ENCODE measurements around the gene TP63.
"Not testable (repeated sequence)": the region's sequence is repeated elsewhere in the genome, so short reads cannot be mapped to it uniquely, and the experiment has no call there.

TP63 gene

DNA sequence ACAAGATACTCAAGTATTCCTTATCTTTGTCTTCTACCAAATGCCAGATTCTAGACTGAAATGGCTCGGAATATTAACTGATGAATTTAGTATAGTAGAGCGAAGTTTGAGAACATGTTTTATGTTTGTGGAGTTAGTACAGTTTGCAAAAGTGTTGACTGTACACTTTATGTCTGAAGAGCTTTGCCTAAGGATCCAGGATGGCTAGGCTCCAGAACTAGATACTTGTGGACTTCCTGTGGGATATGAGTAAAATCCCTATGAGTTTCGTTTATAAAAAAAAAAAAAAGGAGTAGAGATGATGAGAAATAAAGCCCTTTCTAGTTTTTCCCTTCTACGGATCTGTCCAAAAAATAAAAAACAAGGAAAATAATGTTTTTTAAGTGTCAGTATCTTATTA lies 96.7 kb downstream of the TP63 start:
- no peak for DNase-seq

DNA sequence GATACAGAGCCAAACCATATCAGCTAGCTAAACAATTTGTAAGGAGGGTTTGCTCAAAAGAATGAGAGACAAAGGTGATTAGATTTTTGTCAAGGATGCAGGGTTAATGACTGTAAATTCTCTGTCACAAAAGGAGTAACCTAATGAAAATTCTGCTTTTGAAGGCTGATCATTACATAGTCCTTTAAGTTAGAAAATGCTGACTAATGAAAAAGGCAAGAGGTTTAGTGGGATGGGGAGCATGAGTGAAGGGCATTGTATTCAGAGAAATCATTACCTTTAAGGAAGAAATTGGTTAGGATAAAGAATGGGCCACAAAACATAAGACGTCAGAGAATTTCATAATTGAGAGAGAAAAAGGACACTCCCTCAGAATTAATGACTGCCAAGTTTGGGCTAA lies 97.7 kb downstream of the TP63 start:
- no peak for DNase-seq

DNA sequence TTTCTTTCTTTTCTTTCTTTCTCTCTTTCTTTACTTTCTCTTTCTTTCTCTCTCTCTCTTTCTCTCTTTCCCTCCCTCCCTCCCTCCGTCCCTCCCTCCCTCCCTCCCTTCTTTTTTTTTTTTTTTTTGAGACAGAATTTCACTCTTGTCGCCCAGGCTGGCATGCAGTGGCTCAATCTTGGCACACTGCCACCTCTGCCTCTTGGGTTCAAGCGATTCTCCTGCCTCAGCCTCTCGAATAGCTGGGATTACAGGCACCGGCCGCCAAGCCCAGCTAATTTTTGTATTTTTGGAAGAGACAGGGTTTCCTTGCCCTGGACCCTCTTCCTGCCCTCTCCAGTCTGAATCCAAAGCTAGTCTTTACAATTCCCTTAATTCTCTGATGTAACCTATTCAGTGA lies 102.9 kb downstream of the TP63 start:
- DNase-seq, result no peak

DNA sequence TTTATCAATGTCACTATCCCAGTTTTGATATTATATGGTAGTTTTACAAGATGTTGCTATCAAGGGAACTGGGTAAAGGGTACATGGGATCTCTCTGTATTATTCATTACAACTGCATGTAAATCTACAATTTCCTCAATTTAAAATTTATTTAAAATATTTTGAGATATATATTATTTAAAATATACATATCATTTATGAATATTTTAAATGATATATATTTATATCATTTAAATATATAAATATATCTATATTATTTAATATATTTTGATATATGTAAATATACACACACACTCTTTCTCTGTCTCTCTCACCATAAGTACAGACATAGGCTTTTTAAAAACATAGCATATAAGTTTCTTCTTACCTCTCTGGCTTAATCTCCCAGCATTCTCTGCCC lies 104.7 kb downstream of the TP63 start:
- no peak for DNase-seq

DNA sequence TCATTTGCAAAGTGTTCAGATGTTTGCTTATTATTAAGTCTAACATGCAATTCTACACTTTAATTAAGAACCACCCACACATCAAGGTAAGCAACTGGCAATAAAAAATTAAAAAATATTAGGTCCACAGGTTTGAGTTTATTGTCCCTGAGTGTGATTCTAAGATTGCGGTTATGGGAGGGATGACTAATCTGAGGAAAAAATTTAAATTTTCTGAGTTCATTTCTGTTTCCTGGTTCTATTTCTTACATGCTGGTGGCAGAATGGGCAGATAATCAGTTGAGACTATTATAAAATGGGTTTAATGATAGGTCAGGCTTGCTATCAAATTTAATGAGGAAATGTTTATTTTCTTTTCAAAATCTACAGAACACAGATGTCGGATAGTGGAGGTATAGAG lies 105.9 kb downstream of the TP63 start:
- DNase-seq, result peak in 1 of 5 experiments; percentile 11

DNA sequence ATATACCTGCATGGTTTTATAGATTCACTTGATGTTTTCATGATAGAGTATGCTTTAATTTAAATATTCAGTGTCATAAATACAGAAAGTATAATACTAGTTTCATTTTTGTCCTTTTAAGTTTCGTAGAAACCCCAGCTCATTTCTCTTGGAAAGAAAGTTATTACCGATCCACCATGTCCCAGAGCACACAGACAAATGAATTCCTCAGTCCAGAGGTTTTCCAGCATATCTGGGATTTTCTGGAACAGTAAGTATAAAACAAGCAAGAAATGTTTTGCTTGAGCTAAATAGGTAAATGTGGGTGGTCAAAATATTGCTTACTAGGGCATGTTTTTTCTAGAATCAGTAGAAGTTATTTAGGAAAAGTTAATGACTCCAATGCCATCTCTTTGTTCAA lies 106.4 kb downstream of the TP63 start:
- DNase-seq, result no peak

DNA sequence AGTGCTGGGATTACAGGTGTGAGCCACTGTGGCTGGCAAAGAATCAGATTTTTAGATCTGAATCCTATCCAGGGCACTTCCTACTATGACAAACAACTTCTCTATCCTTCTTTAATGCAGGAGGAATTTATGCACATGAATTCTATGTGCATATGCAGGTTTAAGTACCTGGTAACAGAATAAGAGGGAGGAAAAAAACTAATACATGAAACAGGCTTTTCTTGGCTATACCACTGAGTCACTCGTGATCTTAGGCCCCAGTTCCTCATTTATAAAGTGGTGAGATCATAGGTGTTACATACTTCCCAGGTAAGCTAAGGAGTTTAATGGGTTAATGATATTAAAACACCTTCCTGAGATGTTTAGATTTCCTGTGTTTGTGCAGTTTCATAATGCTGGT lies 108.2 kb downstream of the TP63 start:
- no peak for DNase-seq

DNA sequence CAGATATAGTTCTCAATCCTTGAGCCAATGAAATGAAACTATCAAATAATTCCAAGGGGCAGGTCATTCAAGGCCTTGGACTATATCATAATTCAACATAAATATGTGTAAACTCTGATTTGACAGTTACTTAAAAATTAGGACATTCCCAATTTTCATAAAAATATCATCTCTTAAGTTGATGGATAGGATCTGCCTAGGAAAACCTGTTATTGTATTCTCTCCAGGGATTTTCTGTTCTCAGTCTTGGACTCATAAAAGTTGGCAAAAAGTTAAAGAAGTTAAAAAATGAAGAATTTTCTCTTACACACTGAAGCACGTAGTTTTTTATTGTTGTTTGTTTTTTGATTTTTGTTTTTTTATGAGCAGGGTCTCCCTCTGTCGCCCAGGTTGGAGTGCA lies 109.0 kb downstream of the TP63 start:
- DNase-seq, result no peak

DNA sequence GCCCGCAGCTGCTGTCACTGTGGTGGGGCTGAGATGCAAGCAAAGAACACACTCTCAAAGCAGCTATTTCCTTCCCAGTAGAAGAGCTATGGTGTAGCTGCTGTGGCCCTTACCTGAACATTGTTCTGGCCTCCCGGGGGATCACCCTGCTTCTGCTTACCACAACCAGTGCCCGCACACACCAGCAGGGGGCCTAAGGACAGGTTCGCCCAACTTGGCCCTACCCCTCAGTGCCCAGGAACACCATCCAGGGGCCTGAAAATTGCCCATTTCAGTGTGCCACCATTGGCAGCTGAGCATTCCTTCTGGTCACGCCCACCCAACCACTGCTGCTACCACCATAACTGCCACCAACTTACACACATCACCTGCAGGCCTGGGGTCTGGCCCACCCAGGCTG lies 113.0 kb downstream of the TP63 start:
- DNase-seq, result no peak

DNA sequence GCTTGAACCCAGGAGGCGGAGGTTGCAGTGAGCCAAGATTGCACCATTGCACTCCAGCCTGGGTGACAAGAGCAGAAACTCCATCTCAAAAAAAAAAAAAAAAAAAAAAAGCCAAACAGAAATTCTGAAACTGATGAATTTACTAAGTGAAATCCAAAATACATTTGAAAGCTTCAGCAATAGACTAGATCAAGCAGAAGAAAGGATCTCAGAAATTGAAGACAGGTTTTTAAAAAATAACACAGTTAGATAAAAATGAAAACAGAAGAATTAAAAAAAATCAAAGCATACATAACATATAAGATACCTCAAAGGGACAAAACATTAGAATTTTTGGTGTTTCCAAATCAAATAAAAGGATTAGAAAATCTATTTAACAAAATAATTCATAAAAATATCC lies 114.4 kb downstream of the TP63 start:
- DNase-seq, result no peak

DNA sequence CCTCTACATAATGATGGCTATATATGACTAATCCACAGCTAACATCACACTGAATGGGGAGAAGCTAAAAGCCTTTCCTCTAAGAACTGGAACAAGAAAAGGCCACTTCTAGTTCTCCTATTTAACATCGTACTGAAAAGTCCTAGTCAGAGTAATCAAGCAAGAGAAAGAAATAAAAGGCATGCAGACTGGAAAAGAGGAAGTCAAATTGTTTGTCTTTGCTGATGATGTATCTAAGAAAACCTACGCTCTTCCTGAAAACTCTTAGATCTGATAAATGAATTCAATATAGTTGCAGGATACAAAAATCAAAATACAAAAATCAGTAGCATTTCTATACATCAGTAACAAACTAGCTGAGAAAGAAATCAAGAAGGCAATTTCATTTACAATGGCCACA lies 116.9 kb downstream of the TP63 start:
- no peak for DNase-seq

DNA sequence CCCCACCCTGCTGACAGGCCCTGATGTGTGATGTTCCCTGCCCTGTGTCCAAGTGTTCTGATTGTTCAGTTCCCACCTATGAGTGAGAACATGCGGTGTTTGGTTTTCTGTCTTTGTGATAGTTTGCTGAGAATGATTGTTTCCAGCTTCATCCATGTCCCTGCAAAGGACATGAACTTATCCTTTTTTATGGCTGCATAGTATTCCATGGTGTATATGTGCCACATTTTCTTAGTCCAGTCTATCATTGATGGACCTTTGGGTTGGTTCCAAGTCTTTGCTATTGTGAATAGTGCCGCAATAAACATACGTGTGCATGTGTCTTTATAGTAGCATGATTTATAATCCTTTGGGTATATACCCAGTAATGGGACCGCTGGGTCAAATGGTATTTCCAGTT lies 119.8 kb downstream of the TP63 start:
- not testable (repeated sequence) for DNase-seq

DNA sequence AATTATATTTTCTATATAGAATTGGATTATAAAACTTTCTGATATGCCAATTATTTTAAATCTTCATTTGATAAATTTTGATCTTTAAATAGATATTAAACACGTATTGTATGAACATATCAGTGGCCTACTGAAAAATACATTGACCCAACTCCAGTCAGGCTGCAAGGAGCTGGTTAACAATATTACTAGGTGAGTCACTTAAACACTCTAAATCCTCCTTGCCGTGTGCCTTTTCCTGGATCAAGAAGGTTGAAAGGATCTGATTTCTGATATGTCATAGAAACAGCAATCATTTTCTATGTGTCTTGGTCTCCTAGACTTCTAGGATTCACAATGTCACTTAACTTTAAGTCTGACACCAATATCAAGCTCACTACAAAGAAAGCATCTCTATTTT lies 123.2 kb downstream of the TP63 start:
- no peak for DNase-seq

DNA sequence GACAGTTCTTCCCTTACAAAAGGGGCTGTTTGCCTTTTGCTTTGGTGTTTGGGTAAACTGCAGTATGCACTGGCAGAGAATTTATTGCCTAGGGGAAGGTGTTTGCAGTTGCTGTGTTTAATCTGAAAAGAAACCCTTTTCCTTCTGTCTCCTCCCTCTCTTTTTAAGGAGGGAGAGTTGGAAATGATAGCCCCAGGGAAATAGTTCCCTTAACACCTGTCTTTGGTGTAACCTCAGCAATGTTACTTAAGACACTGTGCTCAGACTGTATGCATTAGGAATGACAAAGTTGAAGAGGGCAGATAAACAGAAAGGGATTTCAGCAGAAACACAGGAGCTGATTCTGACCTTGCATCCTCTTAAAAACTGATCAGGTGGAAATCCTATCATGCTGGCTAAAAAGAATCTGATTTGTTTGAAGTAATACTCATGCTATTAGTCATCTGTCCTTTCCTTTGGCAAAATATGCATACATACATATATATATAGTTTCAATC lies 125.4 kb downstream of the TP63 start:
- DNase-seq, result no peak

DNA sequence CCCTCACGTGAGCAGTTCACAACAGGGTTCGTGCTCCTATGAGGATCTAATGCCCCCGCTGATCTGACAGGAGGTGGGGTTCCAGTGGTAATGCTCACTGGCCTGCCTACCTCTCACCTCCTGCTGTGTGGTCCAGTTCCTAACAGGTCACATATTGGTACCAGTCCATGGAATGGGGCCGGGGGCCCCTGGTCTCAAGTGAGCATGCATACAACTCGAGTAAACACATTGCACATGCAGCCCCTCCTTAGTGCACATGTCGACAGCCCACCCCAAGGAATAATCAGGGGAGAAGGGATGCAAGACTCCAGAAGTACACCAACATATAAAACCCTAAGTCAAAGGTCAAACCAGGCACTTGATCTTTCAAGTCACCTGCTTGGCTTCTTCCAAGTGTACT lies 127.0 kb downstream of the TP63 start:
- no peak for DNase-seq

DNA sequence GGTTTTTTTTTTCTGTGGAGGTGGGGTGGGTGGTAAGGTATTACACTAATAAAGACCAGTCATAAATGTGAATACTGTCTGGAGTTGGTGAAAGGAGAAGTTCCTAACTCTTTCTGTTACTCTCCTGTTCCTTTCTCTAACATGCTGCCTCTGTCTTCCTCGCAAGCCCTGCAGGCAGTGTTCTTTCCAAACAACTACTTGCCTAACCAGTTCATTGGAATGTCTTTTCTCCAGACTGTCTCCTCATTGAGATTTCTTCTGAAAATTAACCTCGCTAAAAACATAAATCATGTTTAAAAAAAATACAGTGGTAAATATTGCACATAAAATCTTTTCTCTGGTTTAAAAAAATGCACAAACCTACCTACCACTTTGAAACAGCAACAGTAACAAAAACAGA lies 135.2 kb downstream of the TP63 start:
- no peak for DNase-seq

DNA sequence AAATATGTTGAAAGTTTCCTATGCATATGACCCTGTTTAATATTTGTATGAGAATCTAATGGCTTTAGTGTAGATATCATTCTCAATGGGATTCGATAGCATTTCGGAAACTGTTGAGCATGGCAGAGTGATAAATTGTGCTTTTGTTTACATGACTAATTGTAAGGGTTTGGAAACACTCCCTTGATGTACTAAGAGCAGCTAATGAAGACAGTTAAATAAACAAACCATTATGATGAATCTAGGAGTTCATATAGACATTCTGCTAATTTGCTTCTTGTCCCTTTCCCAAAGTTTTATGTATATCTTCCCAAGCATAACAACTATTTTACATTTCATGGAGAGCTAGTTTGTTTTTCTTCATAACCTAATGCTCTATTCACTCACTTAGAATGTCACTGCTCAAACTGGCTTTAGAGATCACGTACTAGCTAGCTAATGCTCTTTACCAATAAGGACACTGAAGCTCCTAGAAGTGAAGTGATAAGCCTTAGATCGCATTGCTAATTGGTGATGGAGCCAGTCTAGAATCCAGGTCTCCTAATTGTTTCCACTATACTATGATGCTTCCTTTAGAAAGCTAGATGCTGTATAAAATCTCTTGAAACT lies 140.8 kb downstream of the TP63 start:
- DNase-seq, result no peak

DNA sequence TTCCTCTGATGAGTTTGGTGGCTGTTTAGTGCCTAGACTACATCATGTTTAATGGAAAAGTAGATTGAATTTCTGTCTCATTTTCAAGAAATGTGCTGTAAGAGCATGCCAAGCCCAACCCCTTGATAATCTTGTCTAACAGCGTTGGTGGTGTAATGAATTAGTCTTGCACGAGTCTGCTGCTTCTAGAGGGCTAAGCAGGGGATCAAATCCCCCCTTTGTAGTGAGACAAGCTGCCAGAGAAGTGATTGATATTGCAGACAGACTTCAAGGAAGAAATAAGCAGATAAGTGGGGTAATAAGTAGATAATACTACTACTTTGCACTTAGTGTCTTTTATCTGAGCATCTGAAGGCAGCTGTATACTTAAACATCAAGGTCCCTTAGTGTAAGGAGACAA lies 141.4 kb downstream of the TP63 start:
- no peak for DNase-seq

DNA sequence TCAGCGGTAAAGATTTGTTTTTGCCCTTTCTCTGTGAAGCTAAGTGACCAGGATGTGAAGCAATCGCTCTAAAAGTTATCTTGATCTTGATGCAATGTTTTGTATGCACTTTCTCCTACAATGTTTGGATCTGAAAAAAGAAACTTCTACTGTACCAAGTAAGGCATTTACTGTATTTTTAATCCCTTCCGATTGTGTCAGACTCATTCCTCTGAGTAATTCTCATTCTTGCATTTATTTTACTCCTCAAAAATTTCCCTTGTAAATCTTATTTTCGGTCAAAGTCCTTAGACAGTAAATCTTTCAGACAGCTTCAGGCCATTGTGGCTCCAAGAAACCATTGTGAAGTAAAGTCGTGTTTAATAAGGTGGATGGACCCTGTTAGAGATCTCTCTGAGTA lies 141.9 kb downstream of the TP63 start:
- DNase-seq, result no peak

DNA sequence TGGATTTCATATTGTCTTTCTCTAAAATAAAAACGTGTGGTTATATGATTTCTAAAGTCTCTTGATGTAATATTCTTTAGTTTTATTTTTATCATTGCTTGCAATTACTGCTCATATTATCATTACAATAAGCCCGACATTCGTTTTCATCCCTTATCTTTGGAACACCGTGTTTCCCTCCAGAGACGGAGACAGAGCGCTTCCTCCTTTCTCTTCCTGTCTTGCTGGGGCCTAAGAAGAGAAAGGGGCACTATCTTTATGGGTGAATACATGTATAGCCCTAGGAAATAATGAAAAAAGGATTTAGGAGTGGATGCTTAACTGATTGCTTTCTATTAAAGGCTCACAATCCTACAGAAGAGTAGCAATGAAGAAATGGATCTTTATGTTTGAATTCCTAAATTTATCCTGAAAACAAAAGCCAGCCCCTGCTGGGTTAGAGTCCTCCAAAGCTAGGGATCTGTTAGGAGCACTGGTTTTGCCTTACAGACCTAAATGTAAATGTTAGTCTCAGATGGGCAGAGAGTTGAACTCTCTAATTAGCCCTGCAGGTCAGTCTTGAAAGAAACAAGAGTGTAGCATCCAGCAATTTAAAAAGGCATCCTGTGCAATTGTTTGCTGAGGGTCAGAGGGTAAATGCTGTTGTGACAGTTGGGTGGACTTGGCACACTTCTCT lies 145.1 kb downstream of the TP63 start:
- no peak for DNase-seq

DNA sequence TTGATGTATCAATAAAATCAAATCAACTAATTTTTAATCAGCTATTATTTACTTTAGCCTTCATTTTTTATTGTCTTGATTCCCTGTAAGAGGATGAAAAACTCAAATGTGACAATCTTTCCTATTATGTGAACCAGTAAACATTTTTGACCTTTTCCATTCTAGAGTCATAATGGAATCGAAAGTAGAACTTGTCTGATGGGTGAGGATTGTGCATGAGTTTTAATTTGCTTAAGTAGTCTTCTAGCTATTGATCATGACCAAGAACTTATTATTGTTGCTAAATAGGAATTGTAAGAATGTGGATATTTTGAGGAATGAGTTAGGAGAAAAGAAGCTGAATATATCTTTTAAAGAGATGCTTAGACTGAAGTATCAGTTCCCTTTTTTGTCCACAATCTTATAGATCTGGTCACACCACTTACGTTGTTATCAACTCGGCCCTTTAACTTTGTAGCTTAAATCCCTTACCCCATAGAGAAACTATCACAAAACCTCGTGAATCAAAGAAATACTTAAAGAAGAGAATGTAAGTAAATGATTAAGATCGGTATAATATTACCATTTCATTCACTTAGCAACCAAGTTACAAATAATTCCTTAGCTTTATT lies 147.3 kb downstream of the TP63 start:
- no peak for DNase-seq

DNA sequence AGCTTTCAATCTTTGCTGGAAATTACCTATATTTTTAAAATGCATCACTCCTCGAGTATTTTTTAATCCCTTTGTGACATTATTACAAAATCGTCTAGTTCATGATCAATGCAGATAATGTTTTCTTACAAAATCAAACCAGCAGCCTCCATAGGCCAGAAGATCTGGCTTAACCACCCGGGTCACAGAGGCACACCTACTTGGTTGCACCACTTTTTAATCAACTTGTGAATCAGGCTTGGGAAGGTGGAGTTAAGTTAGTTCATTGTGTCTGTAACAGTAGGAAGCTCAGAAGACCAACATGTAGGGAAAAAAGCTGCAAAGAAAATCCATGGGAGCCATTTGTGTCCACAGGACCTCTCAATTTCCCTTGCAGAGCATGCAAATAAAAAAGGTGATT lies 148.0 kb downstream of the TP63 start:
- no peak for DNase-seq

DNA sequence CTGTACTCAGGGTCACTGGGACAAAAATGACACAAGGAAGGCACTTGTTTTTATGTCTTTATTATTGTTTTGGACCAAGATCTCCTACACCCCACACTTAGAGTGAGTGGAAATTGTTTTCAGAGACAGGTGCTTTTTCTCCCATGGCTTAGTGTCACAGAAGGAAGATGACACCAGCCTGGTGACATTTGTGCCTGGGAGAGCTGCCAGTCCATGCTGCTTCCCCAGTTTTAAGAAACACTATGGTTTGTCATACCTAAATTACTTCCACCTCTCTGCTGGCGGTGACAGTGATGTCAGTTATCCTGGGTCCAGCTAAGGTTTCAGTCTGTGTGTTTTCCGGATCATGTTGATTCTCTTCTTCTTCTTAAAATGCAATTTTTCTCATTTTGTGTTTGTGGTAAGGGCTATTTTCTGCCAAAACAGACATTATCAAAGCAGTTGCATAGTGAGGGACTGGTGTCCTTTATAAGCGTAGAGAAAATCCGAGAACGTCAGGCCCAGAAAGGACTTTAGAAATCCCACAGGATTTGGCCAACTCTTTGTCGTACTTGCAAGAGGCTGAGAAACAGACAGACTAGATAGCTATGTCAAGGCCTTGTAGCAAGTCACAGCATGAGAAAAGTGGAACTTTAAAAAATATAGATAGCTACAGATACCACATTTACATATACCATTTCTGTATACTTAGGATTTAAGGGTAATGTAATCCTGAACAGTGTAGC lies 149.5 kb downstream of the TP63 start:
- no peak for DNase-seq

DNA sequence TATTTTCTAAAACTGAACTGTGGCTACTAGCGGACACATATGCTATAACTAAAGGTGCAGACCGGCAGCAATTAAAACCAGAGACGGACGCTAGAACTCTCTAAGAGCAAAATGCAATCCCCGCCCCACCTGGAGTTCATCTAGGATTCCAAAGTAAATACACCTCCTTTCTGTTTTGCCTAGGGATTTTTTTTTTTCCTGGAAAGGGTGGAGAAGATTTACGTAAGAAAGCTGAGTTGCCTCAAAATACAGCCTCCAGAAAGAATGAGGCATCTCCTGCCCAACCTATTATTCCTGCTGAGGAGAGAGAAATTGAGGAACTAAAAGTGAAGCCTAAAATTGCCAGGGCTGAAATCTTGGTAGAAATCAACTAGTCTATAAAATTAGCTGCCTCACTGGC lies 150.2 kb downstream of the TP63 start:
- DNase-seq, result no peak

Measured in T-helper 2 cell (primary cell).